ENCODE measurements around the gene CDK7.
A peak's percentile ranks its signal among the peaks of the same experiment; 100 is the strongest.

Gene CDK7

GRCh38 chr5:69189162-69190086 lies 45.3 kb upstream of the CDK7 start, which contains the start of gene CENPH:
CENPH (plus strand) TSS chr5:69189583; CDS start chr5:69189635, 52 bp downstream.
- peak; percentile 97 for DNase-seq

GRCh38 chr5:69202497-69202896 lies 32.2 kb upstream of the CDK7 start:
- Histone ChIP-seq H3K4me2 (ENCODE audit: low read length, poor library complexity, severe bottlenecking) (no peak overlapping the region), H3K14ac (ENCODE audit: low read length in 2 of 2) (no peak overlapping the region), H2BK15ac (ENCODE audit: low read depth, poor library complexity, severe bottlenecking) (no peak overlapping the region), H3K36me3 (ENCODE audit: control insufficient read depth in 1 of 2, insufficient read depth in 2 of 2, low read depth in 1 of 2, low read length in 2 of 2) (peaks cover 0 to 14% of the 10 kb centered on the region in 2 experiments), H2AFZ (ENCODE audit: low read depth, low read length) (no peak overlapping the region), H4K91ac (ENCODE audit: low read length) (no peak overlapping the region), H2AK5ac (ENCODE audit: low read length, severe bottlenecking) (no peak overlapping the region), H2BK5ac (ENCODE audit: low read depth, low read length, poor library complexity, severe bottlenecking) (no peak overlapping the region), H2BK12ac (ENCODE audit: low read length in 2 of 2) (no peak overlapping the region), H2BK120ac (ENCODE audit: low read depth, low read length) (no peak overlapping the region), H4K8ac (ENCODE audit: low read length) (no peak overlapping the region), H3K9ac (ENCODE audit: low read length) (no peak overlapping the region), H3K27me3 (ENCODE audit: control insufficient read depth in 1 of 2, insufficient read depth in 1 of 2, low read length in 2 of 2) (no peaks in the 10 kb centered on the region), H3K79me1 (replicated peaks; ENCODE audit: low read length, poor library complexity, severe bottlenecking) (no peaks in the 10 kb centered on the region), H3K23ac (ENCODE audit: low read length in 2 of 2) (no peak overlapping the region), H3K4me1 (ENCODE audit: control insufficient read depth, insufficient read depth, low read depth, low read length) (no peaks in the 10 kb centered on the region), H3K4ac (ENCODE audit: low read depth in 1 of 2, low read length in 2 of 2) (no peak overlapping the region), H3K18ac (ENCODE audit: low read depth in 1 of 2, low read length in 2 of 2) (no peak overlapping the region), H3K9me3 (ENCODE audit: control insufficient read depth, low read length) (no peaks in the 10 kb centered on the region), H3K4me3 (ENCODE audit: insufficient read depth in 1 of 2, low read depth in 1 of 2, low read length in 2 of 2) (no peak overlapping the region), H3K27ac (ENCODE audit: low read length, poor library complexity, severe bottlenecking) (no peak overlapping the region)
- DNase-seq: no peak
- WGBS: no CpG with 5 or more reads among the region's 1 CpG

More at GRCh38 chr5:69189162-69190086, 45.3 kb upstream of the CDK7 start, which contains the start of gene CENPH:
- no peak within 1 kb of the TSS for H2BK15ac ChIP-seq (ENCODE audit: low read depth, poor library complexity, severe bottlenecking)
- H4K91ac ChIP-seq (ENCODE audit: low read length): peak within 1 kb of the TSS; percentile 80
- no peaks in the 10 kb centered on the region for H3K27me3 ChIP-seq (ENCODE audit: control insufficient read depth in 1 of 2, insufficient read depth in 1 of 2, low read length in 2 of 2)
- peak within 1 kb of the TSS; percentile 62 for H2BK5ac ChIP-seq (ENCODE audit: low read depth, low read length, poor library complexity, severe bottlenecking)
- peak within 1 kb of the TSS; percentile 80 to 89 for H3K18ac ChIP-seq (ENCODE audit: low read depth in 1 of 2, low read length in 2 of 2)
- H3K4me1 ChIP-seq (ENCODE audit: control insufficient read depth, insufficient read depth, low read depth, low read length): peaks cover 10% of the 10 kb centered on the region
- H2BK12ac ChIP-seq (ENCODE audit: low read length in 2 of 2): no peak within 1 kb of the TSS
- H3K4ac ChIP-seq (ENCODE audit: low read depth in 1 of 2, low read length in 2 of 2): peak within 1 kb of the TSS; percentile 57 to 84
- peak within 1 kb of the TSS; percentile 100 for H3K4me2 ChIP-seq (ENCODE audit: low read length, poor library complexity, severe bottlenecking)
- H3K9ac ChIP-seq (ENCODE audit: low read length): peak within 1 kb of the TSS; percentile 95
- peaks cover 12% of the 10 kb centered on the region for H3K79me1 ChIP-seq (replicated peaks; ENCODE audit: low read length, poor library complexity, severe bottlenecking)
- peak within 1 kb of the TSS; percentile 86 to 91 for H3K4me3 ChIP-seq (ENCODE audit: insufficient read depth in 1 of 2, low read depth in 1 of 2, low read length in 2 of 2)
- H2AFZ ChIP-seq (ENCODE audit: low read depth, low read length): peak within 1 kb of the TSS; percentile 82
- H3K27ac ChIP-seq (ENCODE audit: low read length, poor library complexity, severe bottlenecking): peak within 1 kb of the TSS; percentile 93
- no peaks in the 10 kb centered on the region for H3K9me3 ChIP-seq (ENCODE audit: control insufficient read depth, low read length)
- peak within 1 kb of the TSS in 1 of 2 experiments; percentile 6 for H3K14ac ChIP-seq (ENCODE audit: low read length in 2 of 2)
- H2AK5ac ChIP-seq (ENCODE audit: low read length, severe bottlenecking): peak within 1 kb of the TSS; percentile 49
- no peaks in the 10 kb centered on the region for H3K36me3 ChIP-seq (ENCODE audit: control insufficient read depth in 1 of 2, insufficient read depth in 2 of 2, low read depth in 1 of 2, low read length in 2 of 2)
- no peak within 1 kb of the TSS for H3K23ac ChIP-seq (ENCODE audit: low read length in 2 of 2)
- peak within 1 kb of the TSS; percentile 89 for H4K8ac ChIP-seq (ENCODE audit: low read length)
- peak within 1 kb of the TSS; percentile 19 for H2BK120ac ChIP-seq (ENCODE audit: low read depth, low read length)
- under 1% methylated on average over 54 of the region's 55 CpGs for WGBS

GRCh38 chr5:69206528-69207190 lies 28.0 kb upstream of the CDK7 start:
- peak; percentile 8 for DNase-seq
- no peak overlapping the region for H3K18ac ChIP-seq (ENCODE audit: low read depth in 1 of 2, low read length in 2 of 2)
- no peak overlapping the region for H3K14ac ChIP-seq (ENCODE audit: low read length in 2 of 2)
- H3K4me3 ChIP-seq (ENCODE audit: insufficient read depth in 1 of 2, low read depth in 1 of 2, low read length in 2 of 2): no peak overlapping the region
- H3K9ac ChIP-seq (ENCODE audit: low read length): no peak overlapping the region
- no peak overlapping the region for H4K8ac ChIP-seq (ENCODE audit: low read length)
- H3K4me2 ChIP-seq (ENCODE audit: low read length, poor library complexity, severe bottlenecking): no peak overlapping the region
- H2BK120ac ChIP-seq (ENCODE audit: low read depth, low read length): no peak overlapping the region
- peaks cover 2% of the 10 kb centered on the region for H3K4me1 ChIP-seq (ENCODE audit: control insufficient read depth, insufficient read depth, low read depth, low read length)
- H3K27me3 ChIP-seq (ENCODE audit: control insufficient read depth in 1 of 2, insufficient read depth in 1 of 2, low read length in 2 of 2): no peaks in the 10 kb centered on the region
- no peak overlapping the region for H2AFZ ChIP-seq (ENCODE audit: low read depth, low read length)
- no peak overlapping the region for H2BK12ac ChIP-seq (ENCODE audit: low read length in 2 of 2)
- WGBS: 81% methylated on average over 3 of the region's 5 CpGs
- H2AK5ac ChIP-seq (ENCODE audit: low read length, severe bottlenecking): no peak overlapping the region
- H4K91ac ChIP-seq (ENCODE audit: low read length): no peak overlapping the region
- H3K27ac ChIP-seq (ENCODE audit: low read length, poor library complexity, severe bottlenecking): no peak overlapping the region
- H3K36me3 ChIP-seq (ENCODE audit: control insufficient read depth in 1 of 2, insufficient read depth in 2 of 2, low read depth in 1 of 2, low read length in 2 of 2): peaks cover 0 to 6% of the 10 kb centered on the region in 2 experiments
- no peak overlapping the region for H3K4ac ChIP-seq (ENCODE audit: low read depth in 1 of 2, low read length in 2 of 2)
- H3K9me3 ChIP-seq (ENCODE audit: control insufficient read depth, low read length): no peaks in the 10 kb centered on the region
- no peak overlapping the region for H2BK15ac ChIP-seq (ENCODE audit: low read depth, poor library complexity, severe bottlenecking)
- no peaks in the 10 kb centered on the region for H3K79me1 ChIP-seq (replicated peaks; ENCODE audit: low read length, poor library complexity, severe bottlenecking)
- no peak overlapping the region for H2BK5ac ChIP-seq (ENCODE audit: low read depth, low read length, poor library complexity, severe bottlenecking)
- H3K23ac ChIP-seq (ENCODE audit: low read length in 2 of 2): no peak overlapping the region

GRCh38 chr5:69209602-69210001 lies 25.1 kb upstream of the CDK7 start:
- H2BK5ac ChIP-seq (ENCODE audit: low read depth, low read length, poor library complexity, severe bottlenecking): no peak overlapping the region
- H4K8ac ChIP-seq (ENCODE audit: low read length): no peak overlapping the region
- no peak overlapping the region for H3K4ac ChIP-seq (ENCODE audit: low read depth in 1 of 2, low read length in 2 of 2)
- H3K9ac ChIP-seq (ENCODE audit: low read length): no peak overlapping the region
- no peak overlapping the region for H3K14ac ChIP-seq (ENCODE audit: low read length in 2 of 2)
- no peak overlapping the region for H3K27ac ChIP-seq (ENCODE audit: low read length, poor library complexity, severe bottlenecking)
- WGBS: no CpG with 5 or more reads among the region's 2 CpGs
- H3K36me3 ChIP-seq (ENCODE audit: control insufficient read depth in 1 of 2, insufficient read depth in 2 of 2, low read depth in 1 of 2, low read length in 2 of 2): no peaks in the 10 kb centered on the region
- H3K23ac ChIP-seq (ENCODE audit: low read length in 2 of 2): no peak overlapping the region
- no peak overlapping the region for H2BK120ac ChIP-seq (ENCODE audit: low read depth, low read length)
- H3K4me1 ChIP-seq (ENCODE audit: control insufficient read depth, insufficient read depth, low read depth, low read length): peaks cover 4% of the 10 kb centered on the region
- no peaks in the 10 kb centered on the region for H3K9me3 ChIP-seq (ENCODE audit: control insufficient read depth, low read length)
- no peak overlapping the region for H4K91ac ChIP-seq (ENCODE audit: low read length)
- H3K4me3 ChIP-seq (ENCODE audit: insufficient read depth in 1 of 2, low read depth in 1 of 2, low read length in 2 of 2): no peak overlapping the region
- no peak overlapping the region for H2BK15ac ChIP-seq (ENCODE audit: low read depth, poor library complexity, severe bottlenecking)
- no peak overlapping the region for H2AK5ac ChIP-seq (ENCODE audit: low read length, severe bottlenecking)
- no peaks in the 10 kb centered on the region for H3K79me1 ChIP-seq (replicated peaks; ENCODE audit: low read length, poor library complexity, severe bottlenecking)
- no peak overlapping the region for H2BK12ac ChIP-seq (ENCODE audit: low read length in 2 of 2)
- no peaks in the 10 kb centered on the region for H3K27me3 ChIP-seq (ENCODE audit: control insufficient read depth in 1 of 2, insufficient read depth in 1 of 2, low read length in 2 of 2)
- H3K18ac ChIP-seq (ENCODE audit: low read depth in 1 of 2, low read length in 2 of 2): no peak overlapping the region
- no peak overlapping the region for H3K4me2 ChIP-seq (ENCODE audit: low read length, poor library complexity, severe bottlenecking)
- H2AFZ ChIP-seq (ENCODE audit: low read depth, low read length): no peak overlapping the region
- no peak for DNase-seq
